Umbilical cord (tissue), 2 donors: ENCODE measurements around the gene TXN. TPM values are rescaled to one million over a fixed set of nuclear protein-coding genes. Genes with fewer than 3 reads are reported as not detected.
"Not testable (repeated sequence)": the region's sequence is repeated elsewhere in the genome, so short reads cannot be mapped to it uniquely, and the experiment has no call there.

Source experiments
- DNase-seq: peaks from one replicate; pipeline ENCODE4 v3.0.0-alpha.2; 2015; ENCODE audit warnings: low spot score
- total RNA-seq: library from RNA; depleted of rRNA; stranded (reverse); fragments of >200 nt; gene quantifications from one replicate; pipeline ENCODE4 v1.2.3, GENCODE V29; 2014; ENCODE audit warnings: low replicate concordance; ENCODE audit not compliant: insufficient read depth

TXN gene
- total RNA-seq, 1 donor from 2014 or later: 121 TPM

- DNase-seq: no peak
These were observed 48.3 kb downstream of the TXN start, which contains the start of gene C9orf152 for GRCh38 chr9:110208031-110208430. Gene C9orf152, minus strand, starts transcription at chr9:110208159. Its CDS starts 580 bp downstream, at chr9:110207579.

GRCh38 chr9:110207071-110207641 is 49.2 kb downstream of the TXN start:
- no peak for DNase-seq

GRCh38 chr9:110206389-110206788 is 49.9 kb downstream of the TXN start:
- no peak for DNase-seq

DNA sequence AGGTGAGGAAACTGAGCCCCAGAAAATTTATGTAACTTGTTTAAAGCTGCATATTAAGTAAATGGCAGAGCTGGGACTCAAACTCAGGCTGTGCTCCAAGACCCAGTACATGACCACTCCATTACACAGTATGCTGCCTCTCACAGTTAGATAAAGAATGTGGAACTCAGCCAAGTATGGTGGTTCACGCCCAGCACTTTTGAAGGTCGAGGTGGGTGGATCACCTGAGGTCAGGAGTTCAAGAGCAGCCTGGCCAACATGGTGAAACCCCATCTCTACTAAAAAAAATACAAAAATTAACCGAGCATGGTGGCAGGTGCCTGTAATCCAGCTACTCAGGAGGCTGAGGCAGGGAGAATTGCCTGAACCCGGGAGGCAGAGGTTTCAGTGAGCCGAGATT is 50.7 kb downstream of the TXN start:
- DNase-seq: not testable (repeated sequence)

DNA sequence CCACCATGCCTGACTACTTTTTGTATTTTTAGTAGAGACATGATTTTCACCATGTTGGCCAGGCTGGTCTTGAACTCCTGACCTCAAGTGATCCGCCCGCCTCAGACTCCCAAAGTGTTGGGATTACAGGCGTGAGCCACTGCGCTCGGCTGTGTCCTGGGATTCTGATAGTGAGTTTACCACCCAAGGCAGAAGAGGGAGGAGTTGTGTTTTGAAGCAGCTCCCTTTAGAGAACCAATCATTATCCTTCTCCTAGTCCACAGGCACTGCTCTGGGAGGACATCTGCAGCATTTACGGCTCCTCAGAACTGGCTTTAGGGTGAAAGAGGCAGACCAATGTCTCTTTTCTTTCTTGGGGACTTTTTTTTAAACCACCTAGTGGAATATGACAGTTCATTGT is 54.1 kb downstream of the TXN start:
- DNase-seq: no peak

DNA sequence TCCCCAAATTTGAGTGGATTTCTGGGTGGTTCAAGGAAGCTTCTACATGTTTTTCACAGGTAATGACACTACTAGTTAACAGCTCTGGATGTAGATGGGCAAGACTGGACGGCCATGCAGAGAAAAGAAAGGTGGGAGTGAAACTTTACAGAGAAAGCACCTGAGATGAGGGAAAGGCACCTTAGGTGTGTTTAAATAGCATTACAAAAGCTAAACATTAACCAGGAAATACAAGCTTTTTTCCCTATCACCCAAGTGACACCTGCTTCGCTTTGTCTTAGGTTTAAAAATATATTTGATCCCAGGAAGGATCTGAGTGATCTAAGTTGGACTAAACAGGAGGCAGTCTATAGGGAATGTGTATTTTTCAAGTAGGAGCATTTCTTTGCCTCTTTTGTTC is 56.7 kb downstream of the TXN start:
- DNase-seq: no peak

DNA sequence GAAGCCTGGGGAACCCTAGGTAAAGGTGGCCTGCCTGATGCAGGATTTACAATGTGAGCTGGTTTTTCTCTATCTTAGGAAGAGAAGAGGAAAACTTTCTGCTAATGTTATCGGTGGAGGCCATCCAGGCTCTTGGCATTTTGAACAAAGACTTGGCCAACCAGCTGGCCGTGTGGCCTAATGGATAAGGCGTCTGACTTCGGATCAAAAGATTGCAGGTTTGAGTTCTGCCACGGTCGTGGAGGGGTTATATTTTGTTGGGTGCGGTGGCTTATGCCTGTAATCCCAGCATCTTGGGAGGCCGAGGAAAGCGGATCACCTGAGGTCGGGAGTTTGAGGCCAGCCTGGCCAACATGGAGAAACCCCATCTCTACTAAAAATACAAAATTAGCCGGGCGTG is 58.0 kb downstream of the TXN start:
- no peak for DNase-seq

DNA sequence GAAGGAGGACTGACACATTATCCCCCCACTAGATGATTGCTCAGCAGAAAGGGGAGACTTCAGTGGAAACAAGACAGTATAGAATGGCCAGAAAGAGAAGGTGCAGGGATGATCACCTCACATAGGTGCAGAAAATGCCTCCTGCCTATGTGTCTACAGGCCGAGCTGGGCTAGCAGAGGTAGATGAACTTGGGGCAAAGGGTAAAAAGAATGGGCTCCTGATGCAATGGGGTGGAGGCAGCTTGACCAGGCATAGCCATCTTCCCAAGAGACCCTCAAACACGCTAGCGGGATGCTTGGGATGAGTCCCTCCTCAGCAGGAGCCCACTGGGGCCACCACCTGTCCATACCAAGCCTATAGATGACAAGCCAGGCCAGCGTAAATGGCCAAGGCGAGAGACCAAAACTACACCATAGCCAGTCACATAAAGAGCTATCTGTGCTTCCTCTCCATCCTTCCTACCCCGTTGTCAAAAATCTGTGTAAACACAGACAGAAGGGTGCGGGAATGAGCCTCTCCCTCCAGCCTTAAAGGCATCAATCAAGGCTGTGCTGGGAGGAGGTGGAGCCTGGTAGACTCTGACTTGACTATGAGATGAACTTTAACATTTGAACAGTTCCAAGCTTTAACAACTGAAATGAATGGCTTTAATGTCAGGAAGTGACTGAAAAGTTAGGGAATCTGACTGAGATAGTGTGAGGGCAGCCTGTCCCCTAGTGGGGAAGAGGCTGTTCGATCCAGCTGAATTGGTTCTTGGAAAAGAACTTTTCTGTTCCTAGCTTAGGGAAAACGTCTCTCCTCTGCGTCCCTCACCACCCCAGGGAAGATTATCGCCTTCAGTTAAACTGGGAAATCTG is 58.7 kb downstream of the TXN start:
- DNase-seq: no peak

- not testable (repeated sequence) for DNase-seq
These were observed 60.2 kb downstream of the TXN start for GRCh38 chr9:110196084-110196499.

Other genes with a start within 250 kb of the TXN start
- not detected for gene C9orf152, start 48.3 kb downstream of the TXN start, total RNA-seq
- gene TXNDC8, start 81.4 kb upstream of the TXN start, total RNA-seq: 5.1 TPM